HL-60 (cell line): ENCODE data around the gene LYSMD4.
"Not testable (repeated sequence)": the region's sequence is repeated elsewhere in the genome, so short reads cannot be mapped to it uniquely, and the experiment has no call there.

Experiments used
- DNase-seq, 2 experiments: peaks; one replicate each; pipeline ENCODE4 v3.0.0-alpha.2; 2010 to 2020; ENCODE audit warnings: low read depth in 1 of 2, low spot score in 1 of 2
- H3K27ac ChIP-seq: fragments of 250-450 bp; sonication (Bioruptor Pico); replicated peaks from 2 replicates; pipeline ENCODE4 v1.5.1; 2020; ENCODE audit warnings: mild to moderate bottlenecking, moderate library complexity
- H3K27me3 ChIP-seq: fragments of 250-450 bp; sonication (Bioruptor Pico); 2 replicates; pipeline ENCODE4 v1.5.1; 2021; ENCODE audit warnings: mild to moderate bottlenecking, moderate library complexity; ENCODE audit not compliant: insufficient read depth, poor library complexity, severe bottlenecking
- H3K4me3 ChIP-seq: replicated peaks from 2 replicates; pipeline ENCODE4 v1.5.1; 2011; ENCODE audit warnings: mild to moderate bottlenecking, control low read depth, low read length; ENCODE audit not compliant: insufficient read depth
- CTCF ChIP-seq: IDR thresholded peaks from one replicate; pipeline ENCODE4 v1.5.1; 2011; ENCODE audit warnings: low read length, control low read depth, inconsistent platforms; ENCODE audit not compliant: insufficient read depth
- GABPA ChIP-seq: IDR thresholded peaks from 2 replicates; pipeline ENCODE4 v1.6.1; 2012; ENCODE audit warnings: low read depth
- POLR2AphosphoS5 ChIP-seq: IDR thresholded peaks from 2 replicates; pipeline ENCODE4 v1.6.1; 2012; ENCODE audit warnings: low read depth
- REST ChIP-seq: IDR thresholded peaks from 2 replicates; pipeline ENCODE4 v1.6.1; 2012; ENCODE audit warnings: low read depth; ENCODE audit not compliant: insufficient replicate concordance
- SPI1 ChIP-seq: IDR thresholded peaks from 2 replicates; pipeline ENCODE4 v1.6.1; 2012; ENCODE audit warnings: low read depth, mild to moderate bottlenecking, borderline replicate concordance

Gene LYSMD4

GRCh38 chr15:99752556-99752955 lies 19.3 kb upstream of the LYSMD4 start:
- H3K27ac ChIP-seq: no peak overlapping the region

GRCh38 chr15:99750326-99750725 lies 17.1 kb upstream of the LYSMD4 start:
- H3K27ac ChIP-seq, H3K4me3 ChIP-seq, H3K27me3 ChIP-seq, DNase-seq: not testable (repeated sequence)

More at GRCh38 chr15:99752556-99752955, 19.3 kb upstream of the LYSMD4 start:
- TF ChIP-seq REST: no peak
- TF ChIP-seq POLR2AphosphoS5: no peak
- TF ChIP-seq SPI1: no peak
- TF ChIP-seq GABPA: no peak
- TF ChIP-seq CTCF: no peak
- no peak for DNase-seq
- Histone ChIP-seq H3K27me3 (no peaks in the 10 kb centered on the region), H3K4me3 (no peak overlapping the region)

- no peak overlapping the region for H3K4me3 ChIP-seq
- DNase-seq: no peak
Observed at GRCh38 chr15:99749386-99749785, 16.1 kb upstream of the LYSMD4 start.

More at GRCh38 chr15:99749386-99749785, 16.1 kb upstream of the LYSMD4 start:
- H3K27ac ChIP-seq: no peak overlapping the region
- no peak for TF ChIP-seq CTCF
- no peak for TF ChIP-seq POLR2AphosphoS5
- TF ChIP-seq GABPA: no peak
- TF ChIP-seq REST: no peak
- no peaks in the 10 kb centered on the region for H3K27me3 ChIP-seq
